HL-60 (cell line): ENCODE results near the gene TBC1D20.

Source experiments
- DNase-seq, 2 experiments: peaks; one replicate each; pipeline ENCODE4 v3.0.0-alpha.2; 2010 to 2020; ENCODE audit warnings: low read depth in 1 of 2, low spot score in 1 of 2
- H3K27ac ChIP-seq: fragments of 250-450 bp; sonication (Bioruptor Pico); replicated peaks from 2 replicates; pipeline ENCODE4 v1.5.1; 2020; ENCODE audit warnings: mild to moderate bottlenecking, moderate library complexity
- H3K27me3 ChIP-seq: fragments of 250-450 bp; sonication (Bioruptor Pico); 2 replicates; pipeline ENCODE4 v1.5.1; 2021; ENCODE audit warnings: mild to moderate bottlenecking, moderate library complexity; ENCODE audit not compliant: insufficient read depth, poor library complexity, severe bottlenecking
- H3K4me3 ChIP-seq: replicated peaks from 2 replicates; pipeline ENCODE4 v1.5.1; 2011; ENCODE audit warnings: mild to moderate bottlenecking, control low read depth, low read length; ENCODE audit not compliant: insufficient read depth
- CTCF ChIP-seq: IDR thresholded peaks from one replicate; pipeline ENCODE4 v1.5.1; 2011; ENCODE audit warnings: low read length, control low read depth, inconsistent platforms; ENCODE audit not compliant: insufficient read depth
- GABPA ChIP-seq: IDR thresholded peaks from 2 replicates; pipeline ENCODE4 v1.6.1; 2012; ENCODE audit warnings: low read depth
- POLR2AphosphoS5 ChIP-seq: IDR thresholded peaks from 2 replicates; pipeline ENCODE4 v1.6.1; 2012; ENCODE audit warnings: low read depth
- SPI1 ChIP-seq: IDR thresholded peaks from 2 replicates; pipeline ENCODE4 v1.6.1; 2012; ENCODE audit warnings: low read depth, mild to moderate bottlenecking, borderline replicate concordance
- TF ChIP-seq, protein P1 (sequence below): IDR thresholded peaks from 2 replicates; pipeline ENCODE4 v1.6.1; 2012; ENCODE audit warnings: low read depth; ENCODE audit not compliant: insufficient replicate concordance

The TBC1D20 gene

DNA sequence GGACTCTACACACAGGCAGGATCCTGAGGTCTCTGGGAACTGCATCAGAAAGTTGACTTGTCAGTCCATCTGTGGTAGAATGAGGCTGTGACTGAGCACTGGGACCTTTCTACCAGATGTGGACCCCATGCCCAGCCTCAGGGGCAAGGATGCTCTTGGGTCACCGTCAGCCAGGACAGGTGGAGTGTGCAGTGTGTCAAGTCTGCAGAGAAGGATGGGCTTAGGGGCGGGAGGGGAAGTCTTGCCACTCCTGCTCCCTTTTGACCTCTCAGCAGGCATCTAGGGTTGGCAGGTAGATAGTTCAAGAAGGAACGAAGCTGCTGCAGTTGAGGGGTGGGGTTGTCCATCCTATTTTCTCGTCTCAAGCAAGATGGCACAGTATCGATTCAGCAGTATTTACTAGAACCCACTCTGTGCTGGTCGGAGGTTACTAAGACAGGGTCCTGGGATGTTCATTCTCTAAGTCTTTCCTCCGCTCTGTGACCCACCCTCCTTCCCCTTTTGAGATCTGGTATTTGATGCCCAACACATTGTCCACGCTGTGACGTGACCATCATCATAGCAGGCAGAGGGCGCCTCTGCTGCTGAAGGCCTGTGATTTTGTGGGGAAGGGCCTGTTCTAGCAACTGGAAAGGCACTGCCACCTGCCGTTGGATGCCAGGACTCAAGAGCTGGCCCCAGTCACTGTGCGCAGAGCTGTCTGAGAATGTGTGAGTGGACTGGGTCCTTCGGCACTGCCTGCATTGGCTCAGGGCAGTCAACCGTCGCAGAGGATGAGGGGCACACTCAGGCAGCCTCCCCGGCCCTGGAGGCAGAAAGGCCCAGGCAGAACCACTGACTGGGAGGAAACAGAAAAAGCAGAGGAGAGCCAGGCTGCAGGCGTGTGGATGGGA is 31.1 kb downstream of the TBC1D20 start:
- H3K27ac ChIP-seq = no peak overlapping the region
- peak in 1 of 2 experiments; percentile 83 for DNase-seq
- TF ChIP-seq SPI1 = no peak
- peak; percentile 90 for TF ChIP-seq CTCF
- no peak for TF ChIP-seq GABPA

DNA sequence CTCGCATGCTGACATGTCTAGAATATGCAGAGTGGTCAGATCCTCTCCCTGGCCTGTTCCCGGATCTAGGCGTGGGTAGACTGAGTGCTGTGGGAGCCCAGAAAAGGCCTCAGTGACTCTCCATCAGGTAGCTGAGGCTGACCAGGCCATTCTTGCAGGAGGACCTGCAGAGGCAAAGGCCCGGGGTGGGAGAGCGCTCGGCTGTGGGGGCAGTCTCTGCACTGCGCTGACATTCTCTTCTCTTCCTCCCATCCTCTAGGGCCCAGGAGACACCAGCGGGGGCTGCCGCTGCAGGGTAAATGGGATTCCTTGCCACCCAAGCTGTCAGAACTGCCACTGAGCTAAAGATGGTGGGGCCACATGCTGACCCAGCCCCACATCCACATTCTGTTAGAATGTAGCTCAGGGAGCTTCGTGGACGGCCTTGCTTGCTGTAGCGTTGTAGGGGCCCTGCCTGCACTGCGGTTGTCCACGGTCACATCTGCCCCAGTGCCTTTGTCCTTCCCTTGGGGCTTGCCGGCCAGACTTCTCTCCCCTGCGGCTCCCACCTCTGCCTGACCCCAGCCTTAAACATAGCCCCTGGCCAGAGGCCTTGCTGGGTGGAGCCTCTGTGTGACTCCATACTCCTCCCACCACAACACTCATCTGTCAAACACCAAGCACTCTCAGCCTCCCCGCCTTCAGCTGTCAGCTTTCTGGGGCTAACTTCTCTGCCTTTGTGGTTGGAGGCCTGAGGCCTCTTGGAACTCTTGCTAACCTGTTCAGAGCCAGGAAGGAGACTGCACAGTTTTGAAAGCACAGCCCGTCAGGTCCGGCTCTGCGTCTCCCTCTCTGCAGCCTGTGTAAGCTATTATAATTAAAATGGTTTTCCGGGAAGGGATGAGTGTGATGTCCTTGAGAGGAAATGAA is 32.0 kb downstream of the TBC1D20 start:
- Histone ChIP-seq H3K27ac (no peak overlapping the region), H3K27me3 (no peaks in the 10 kb centered on the region), H3K4me3 (no peak overlapping the region)
- DNase-seq = no peak
- TF ChIP-seq SPI1 = no peak
- TF ChIP-seq POLR2AphosphoS5 = no peak
- no peak for TF ChIP-seq CTCF
- no peak for TF ChIP-seq GABPA
- TF ChIP-seq, protein P1, sequence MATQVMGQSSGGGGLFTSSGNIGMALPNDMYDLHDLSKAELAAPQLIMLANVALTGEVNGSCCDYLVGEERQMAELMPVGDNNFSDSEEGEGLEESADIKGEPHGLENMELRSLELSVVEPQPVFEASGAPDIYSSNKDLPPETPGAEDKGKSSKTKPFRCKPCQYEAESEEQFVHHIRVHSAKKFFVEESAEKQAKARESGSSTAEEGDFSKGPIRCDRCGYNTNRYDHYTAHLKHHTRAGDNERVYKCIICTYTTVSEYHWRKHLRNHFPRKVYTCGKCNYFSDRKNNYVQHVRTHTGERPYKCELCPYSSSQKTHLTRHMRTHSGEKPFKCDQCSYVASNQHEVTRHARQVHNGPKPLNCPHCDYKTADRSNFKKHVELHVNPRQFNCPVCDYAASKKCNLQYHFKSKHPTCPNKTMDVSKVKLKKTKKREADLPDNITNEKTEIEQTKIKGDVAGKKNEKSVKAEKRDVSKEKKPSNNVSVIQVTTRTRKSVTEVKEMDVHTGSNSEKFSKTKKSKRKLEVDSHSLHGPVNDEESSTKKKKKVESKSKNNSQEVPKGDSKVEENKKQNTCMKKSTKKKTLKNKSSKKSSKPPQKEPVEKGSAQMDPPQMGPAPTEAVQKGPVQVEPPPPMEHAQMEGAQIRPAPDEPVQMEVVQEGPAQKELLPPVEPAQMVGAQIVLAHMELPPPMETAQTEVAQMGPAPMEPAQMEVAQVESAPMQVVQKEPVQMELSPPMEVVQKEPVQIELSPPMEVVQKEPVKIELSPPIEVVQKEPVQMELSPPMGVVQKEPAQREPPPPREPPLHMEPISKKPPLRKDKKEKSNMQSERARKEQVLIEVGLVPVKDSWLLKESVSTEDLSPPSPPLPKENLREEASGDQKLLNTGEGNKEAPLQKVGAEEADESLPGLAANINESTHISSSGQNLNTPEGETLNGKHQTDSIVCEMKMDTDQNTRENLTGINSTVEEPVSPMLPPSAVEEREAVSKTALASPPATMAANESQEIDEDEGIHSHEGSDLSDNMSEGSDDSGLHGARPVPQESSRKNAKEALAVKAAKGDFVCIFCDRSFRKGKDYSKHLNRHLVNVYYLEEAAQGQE = no peak

More for the DNA sequence above, 31.1 kb downstream of the TBC1D20 start:
- Histone ChIP-seq H3K27me3 (no peaks in the 10 kb centered on the region), H3K4me3 (no peak overlapping the region)

- H3K4me3 ChIP-seq = no peak overlapping the region
- H3K27ac ChIP-seq = no peak overlapping the region
- no peak for TF ChIP-seq CTCF
- no peak for TF ChIP-seq GABPA
- TF ChIP-seq, protein P1 = no peak
- TF ChIP-seq SPI1 = no peak
- no peak for TF ChIP-seq POLR2AphosphoS5
- H3K27me3 ChIP-seq = no peaks in the 10 kb centered on the region
- DNase-seq = no peak
These were observed 33.6 kb downstream of the TBC1D20 start for GRCh38 chr20:428658-429200.
